ENCODE measurements around the gene BEX4. TPM values are rescaled to one million over a fixed set of nuclear protein-coding genes. Genes with fewer than 3 reads are reported as not detected.
A peak's percentile ranks its signal among the peaks of the same experiment; 100 is the strongest.

The BEX4 gene
- total and polyA plus RNA-seq, 2 of the 8 experiments (the other 6 are each of a cell fraction or from before 2014, with no cell fraction given): 27.2 to 45.1 TPM

GRCh38 chrX:103220511-103221323, 5.8 kb downstream of the BEX4 start:
- H3K9me3 ChIP-seq (ENCODE audit: insufficient read depth in 2 of 2, low read depth in 1 of 2, low read length in 1 of 2): no peaks in the 10 kb centered on the region
- H2BK5ac ChIP-seq (ENCODE audit: low read depth, low read length): no peak overlapping the region
- WGBS, 2 experiments (ENCODE audit: extremely low coverage in 1 of 2, insufficient coverage in 1 of 2, insufficient read length in 1 of 2, insufficient replicate concordance in 2 of 2, low coverage in 1 of 2, low lambda C conversion rate in 2 of 2, missing lambda C conversion rate in 1 of 2): 28% methylated on average over 25 of the region's 39 CpGs; no CpG with 5 or more reads in 1 of the 2 experiments
- no peak overlapping the region for H3K18ac ChIP-seq (ENCODE audit: extremely low read depth, low read length)
- DNase-seq (ENCODE audit: low read depth in 1 of 2, low spot score in 2 of 2): no peak
- H4K20me1 ChIP-seq (replicated peaks in 1 of 2; ENCODE audit: control insufficient read depth in 1 of 2, insufficient read depth in 2 of 2, low read length in 2 of 2): no peaks in the 10 kb centered on the region
- H3K4ac ChIP-seq (replicated peaks; ENCODE audit: insufficient read length, low read depth, low read length): no peak overlapping the region
- H2BK20ac ChIP-seq (ENCODE audit: low read length): no peak overlapping the region
- no peaks in the 10 kb centered on the region; a peak in 1 of 7 replicates for H3K27me3 ChIP-seq (replicated peaks in 1 of 4; ENCODE audit: control insufficient read depth in 3 of 4, extremely low read depth in 1 of 4, insufficient read depth in 3 of 4, low read length in 3 of 4)
- peaks cover 0 to 10% (median 1%) of the 10 kb centered on the region in 4 experiments; a peak in 3 of 7 replicates for H3K4me1 ChIP-seq (replicated peaks in 1 of 4; ENCODE audit: control insufficient read depth in 3 of 4, insufficient read depth in 4 of 4, low read length in 3 of 4)
- peak overlapping the region; percentile 62; the same call in 1 of the 2 replicates for H2AFZ ChIP-seq (ENCODE audit: low read length)
- peak overlapping the region; percentile 27 to 59 (median 38) for H3K4me3 ChIP-seq (ENCODE audit: extremely low read depth in 1 of 4, insufficient read depth in 2 of 4, low read depth in 3 of 4, low read length in 4 of 4)
- no peak overlapping the region for H2BK15ac ChIP-seq (ENCODE audit: low read length)
- peak overlapping the region; percentile 25; the same call in 1 of the 2 replicates for H4K8ac ChIP-seq (ENCODE audit: extremely low read depth, insufficient read depth, low read length)
- H4K5ac ChIP-seq (ENCODE audit: insufficient read length, low read depth, low read length): no peak overlapping the region
- H4K91ac ChIP-seq (replicated peaks; ENCODE audit: insufficient read length, low read length): no peak overlapping the region
- H3K4me2 ChIP-seq (ENCODE audit: insufficient read depth in 1 of 2, low read depth in 2 of 2, low read length in 2 of 2): peak overlapping the region; percentile 72 to 78
- H3K79me2 ChIP-seq (ENCODE audit: control insufficient read depth in 1 of 2, insufficient read depth in 2 of 2, low read length in 2 of 2): 0 out of 4 replicates have a peak, but pooled peaks cover 0 to 3% of the 10 kb centered on the region in 2 experiments
- no peaks in the 10 kb centered on the region; the same call in 1 of the 2 replicates for H3K23me2 ChIP-seq (ENCODE audit: low read depth, low read length)
- no peak overlapping the region for H3K27ac ChIP-seq (ENCODE audit: low read depth, low read length)
- H3K36me3 ChIP-seq (ENCODE audit: control insufficient read depth in 2 of 4, insufficient read depth in 4 of 4, low read length in 3 of 4): peaks cover 0 to 13% (median 1%) of the 10 kb centered on the region in 4 experiments; a peak in 1 of 8 replicates
- ChIA-PET CTCF (ENCODE audit: partially characterized antibody) (interaction anchor here (0.9 kb wide), 1 partner anchor 9 kb away, joined by 3 read pairs; no protein-coding TSS in a partner anchor), POLR2A (ENCODE audit: partially characterized antibody) (interaction anchor here (1.0 to 1.1 kb wide), 2 partner anchors 16 to 34 kb away, joined by 3 read pairs; partner anchors contain the start of gene TCEAL8)
- H2BK120ac ChIP-seq (replicated peaks; ENCODE audit: low read depth, low read length): no peak overlapping the region
- 0 out of 2 replicates have a peak overlapping the region, but pooled peaks have one; percentile 17 for H2BK12ac ChIP-seq (ENCODE audit: low read depth, low read length)
- H3K9ac ChIP-seq (replicated peaks in 1 of 4; ENCODE audit: extremely low read depth in 1 of 4, low read depth in 3 of 4, low read length in 3 of 4): no peak overlapping the region; a peak in 1 of 7 replicates
- no peak overlapping the region for H2AK5ac ChIP-seq (ENCODE audit: low read depth, low read length)
- no peak overlapping the region for H3K56ac ChIP-seq (replicated peaks; ENCODE audit: insufficient read length, low read depth, low read length)
- H3K14ac ChIP-seq (ENCODE audit: insufficient read length): no peak overlapping the region
- no peak overlapping the region for H3K23ac ChIP-seq (ENCODE audit: insufficient read length)
- no peak for FAIRE-seq
- no peaks in the 10 kb centered on the region for H3K79me1 ChIP-seq (ENCODE audit: low read depth, low read length)
- no peak for TF ChIP-seq CREB1 (IDR thresholded peaks at IDR 0.05)
- TF ChIP-seq GTF2F1 (IDR thresholded peaks at IDR 0.05; ENCODE audit: borderline replicate concordance, low read depth, low read length): no peak
- no peak for TF ChIP-seq E2F6 (IDR thresholded peaks at IDR 0.05)
- TF ChIP-seq ATF3 (IDR thresholded peaks at IDR 0.05; ENCODE audit: insufficient read depth, low read depth, low read length): no peak
- TF ChIP-seq KDM4A (IDR thresholded peaks at IDR 0.05; ENCODE audit: low read depth, low read length, severe bottlenecking): no peak
- no peak for TF ChIP-seq ZNF274 (IDR thresholded peaks at IDR 0.05; ENCODE audit: borderline replicate concordance, extremely low read depth, low read length)
- no peak for TF ChIP-seq GABPA (IDR thresholded peaks at IDR 0.05; ENCODE audit: borderline replicate concordance, insufficient read depth, low read length)
- no peak for TF ChIP-seq CHD2 (IDR thresholded peaks at IDR 0.05; ENCODE audit: low read length)
- no peak for TF ChIP-seq HDAC2 (IDR thresholded peaks at IDR 0.05; ENCODE audit: borderline replicate concordance in 1 of 2, low read depth in 2 of 2, low read length in 2 of 2)
- no peak for TF ChIP-seq CEBPB (IDR thresholded peaks at IDR 0.05; ENCODE audit: low read depth, low read length)

Data from H1 (cell line).